ENCODE results near the gene MCAT. TPM values are rescaled to one million over a fixed set of nuclear protein-coding genes. Genes with fewer than 3 reads are reported as not detected.

MCAT gene
- polyA plus RNA-seq, 1 of the 3 experiments (the other 2 are of a cell fraction) = 12.0 TPM

DNA sequence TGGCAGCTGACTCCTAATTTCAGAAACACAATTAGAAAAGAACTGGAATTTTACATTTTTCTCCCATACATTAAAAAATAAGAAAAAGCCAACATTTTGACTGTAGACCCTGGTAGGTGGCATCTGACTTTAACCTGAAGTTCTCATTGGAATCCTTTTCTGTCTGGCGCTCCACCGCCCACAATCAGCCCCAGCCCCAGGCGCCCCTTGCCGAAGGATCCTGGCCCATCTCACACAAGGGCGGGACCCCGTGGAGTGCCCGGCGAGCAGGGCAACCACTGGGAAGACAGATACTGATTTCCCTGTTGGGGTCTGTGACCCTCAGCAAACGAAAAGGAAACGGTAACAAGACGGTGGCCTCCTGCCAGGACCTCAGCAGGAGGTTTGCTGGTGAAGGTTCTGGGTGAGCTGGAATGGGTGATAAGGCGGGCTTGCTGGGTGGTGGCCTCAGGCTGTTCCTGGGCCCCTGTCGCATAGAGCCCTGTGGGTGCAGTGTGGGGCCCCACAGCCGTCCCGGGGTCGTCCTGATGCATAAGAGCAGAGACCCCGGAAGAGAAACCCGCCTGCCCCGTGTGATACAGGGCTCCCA, 23.9 kb upstream of the MCAT start (continued):
- TF ChIP-seq RFX5 (IDR thresholded peaks at IDR 0.05; ENCODE audit: low read length) = no peak
- no peak for TF ChIP-seq RCOR1 (IDR thresholded peaks at IDR 0.05; ENCODE audit: low read length)

DNA sequence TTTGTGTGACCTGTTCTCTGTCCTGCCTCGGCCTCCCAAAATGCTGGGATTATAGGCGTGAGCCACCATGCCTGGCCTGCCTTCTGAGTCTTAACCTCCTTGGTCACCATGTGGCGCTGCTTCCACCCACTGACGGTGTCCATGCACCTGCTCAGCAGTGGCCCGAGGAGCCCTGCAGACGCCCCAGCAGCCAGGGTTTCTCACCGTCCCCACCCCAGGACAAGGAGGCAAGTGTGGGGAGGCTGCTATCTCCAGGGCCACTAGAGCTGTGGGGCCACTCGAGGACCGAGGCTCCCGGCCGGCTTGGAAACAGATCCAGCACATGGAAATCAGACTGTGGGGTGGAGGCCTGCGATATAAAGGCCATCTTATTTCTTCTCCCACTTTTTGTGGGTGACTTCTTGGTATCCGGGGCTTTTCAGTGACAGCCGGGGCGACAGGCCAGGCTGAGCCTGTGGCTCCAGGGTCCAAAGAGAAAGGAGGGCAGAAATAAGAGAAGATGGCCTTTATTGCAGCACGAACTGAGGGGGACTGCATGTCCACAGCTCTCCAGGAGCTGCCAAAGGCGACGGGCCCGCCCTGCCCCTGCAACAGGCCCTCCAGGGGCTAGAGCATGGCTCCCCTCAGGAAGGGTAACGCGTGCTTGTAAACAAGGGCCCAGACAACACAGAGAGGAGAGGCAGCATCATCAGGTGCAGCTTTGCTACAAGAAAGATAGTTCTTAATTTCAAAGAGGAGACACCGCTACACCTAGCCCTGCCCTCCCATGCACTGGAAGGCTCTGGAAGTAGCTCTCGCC, 23.1 kb upstream of the MCAT start:
- no peak overlapping the region for H3K9ac ChIP-seq
- H3K9me3 ChIP-seq = no peaks in the 10 kb centered on the region
- no peak overlapping the region for H3K4me3 ChIP-seq (ENCODE audit: low read depth in 2 of 2, low read length in 1 of 2)
- no peaks in the 10 kb centered on the region for H4K20me1 ChIP-seq (ENCODE audit: insufficient read depth)
- ChIA-PET CTCF (no interaction called here), POLR2A (interaction anchor here (1.7 kb wide), 1 partner anchor 14 kb away, joined by 3 read pairs; no protein-coding TSS in a partner anchor)
- no peak overlapping the region for H3K27ac ChIP-seq (ENCODE audit: low read depth in 2 of 2, low read length in 1 of 2)
- no peaks in the 10 kb centered on the region; a peak in 1 of 4 replicates for H3K4me1 ChIP-seq (ENCODE audit: control insufficient read depth in 1 of 2, insufficient read depth in 2 of 2, low read depth in 1 of 2, low read length in 1 of 2)
- no peaks in the 10 kb centered on the region for H3K79me2 ChIP-seq (ENCODE audit: insufficient read depth)
- TF ChIP-seq NFIC (IDR thresholded peaks at IDR 0.05; ENCODE audit: borderline replicate concordance) (no peak), YY1 (IDR thresholded peaks at IDR 0.05; ENCODE audit: low read depth) (no peak), RFX5 (IDR thresholded peaks at IDR 0.05; ENCODE audit: low read length) (no peak), GATA2 (CRISPR knock-in tag; IDR thresholded peaks at IDR 0.05) (no peak), NRF1 (IDR thresholded peaks at IDR 0.05; ENCODE audit: low read depth, low read length) (no peak), GABPA (IDR thresholded peaks at IDR 0.05; ENCODE audit: low read depth) (no peak), ELF1 (IDR thresholded peaks at IDR 0.05) (no peak), TAF1 (IDR thresholded peaks at IDR 0.05; ENCODE audit: borderline replicate concordance, low read depth, low read length) (no peak)
- TF ChIP-seq, protein P1, sequence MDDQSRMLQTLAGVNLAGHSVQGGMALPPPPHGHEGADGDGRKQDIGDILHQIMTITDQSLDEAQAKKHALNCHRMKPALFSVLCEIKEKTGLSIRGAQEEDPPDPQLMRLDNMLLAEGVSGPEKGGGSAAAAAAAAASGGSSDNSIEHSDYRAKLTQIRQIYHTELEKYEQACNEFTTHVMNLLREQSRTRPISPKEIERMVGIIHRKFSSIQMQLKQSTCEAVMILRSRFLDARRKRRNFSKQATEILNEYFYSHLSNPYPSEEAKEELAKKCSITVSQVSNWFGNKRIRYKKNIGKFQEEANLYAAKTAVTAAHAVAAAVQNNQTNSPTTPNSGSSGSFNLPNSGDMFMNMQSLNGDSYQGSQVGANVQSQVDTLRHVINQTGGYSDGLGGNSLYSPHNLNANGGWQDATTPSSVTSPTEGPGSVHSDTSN (IDR thresholded peaks at IDR 0.05) = no peak
- TF ChIP-seq, protein P2, sequence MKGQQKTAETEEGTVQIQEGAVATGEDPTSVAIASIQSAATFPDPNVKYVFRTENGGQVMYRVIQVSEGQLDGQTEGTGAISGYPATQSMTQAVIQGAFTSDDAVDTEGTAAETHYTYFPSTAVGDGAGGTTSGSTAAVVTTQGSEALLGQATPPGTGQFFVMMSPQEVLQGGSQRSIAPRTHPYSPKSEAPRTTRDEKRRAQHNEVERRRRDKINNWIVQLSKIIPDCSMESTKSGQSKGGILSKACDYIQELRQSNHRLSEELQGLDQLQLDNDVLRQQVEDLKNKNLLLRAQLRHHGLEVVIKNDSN (IDR thresholded peaks at IDR 0.05; ENCODE audit: borderline replicate concordance, low read depth) = no peak
- TF ChIP-seq, protein P3, sequence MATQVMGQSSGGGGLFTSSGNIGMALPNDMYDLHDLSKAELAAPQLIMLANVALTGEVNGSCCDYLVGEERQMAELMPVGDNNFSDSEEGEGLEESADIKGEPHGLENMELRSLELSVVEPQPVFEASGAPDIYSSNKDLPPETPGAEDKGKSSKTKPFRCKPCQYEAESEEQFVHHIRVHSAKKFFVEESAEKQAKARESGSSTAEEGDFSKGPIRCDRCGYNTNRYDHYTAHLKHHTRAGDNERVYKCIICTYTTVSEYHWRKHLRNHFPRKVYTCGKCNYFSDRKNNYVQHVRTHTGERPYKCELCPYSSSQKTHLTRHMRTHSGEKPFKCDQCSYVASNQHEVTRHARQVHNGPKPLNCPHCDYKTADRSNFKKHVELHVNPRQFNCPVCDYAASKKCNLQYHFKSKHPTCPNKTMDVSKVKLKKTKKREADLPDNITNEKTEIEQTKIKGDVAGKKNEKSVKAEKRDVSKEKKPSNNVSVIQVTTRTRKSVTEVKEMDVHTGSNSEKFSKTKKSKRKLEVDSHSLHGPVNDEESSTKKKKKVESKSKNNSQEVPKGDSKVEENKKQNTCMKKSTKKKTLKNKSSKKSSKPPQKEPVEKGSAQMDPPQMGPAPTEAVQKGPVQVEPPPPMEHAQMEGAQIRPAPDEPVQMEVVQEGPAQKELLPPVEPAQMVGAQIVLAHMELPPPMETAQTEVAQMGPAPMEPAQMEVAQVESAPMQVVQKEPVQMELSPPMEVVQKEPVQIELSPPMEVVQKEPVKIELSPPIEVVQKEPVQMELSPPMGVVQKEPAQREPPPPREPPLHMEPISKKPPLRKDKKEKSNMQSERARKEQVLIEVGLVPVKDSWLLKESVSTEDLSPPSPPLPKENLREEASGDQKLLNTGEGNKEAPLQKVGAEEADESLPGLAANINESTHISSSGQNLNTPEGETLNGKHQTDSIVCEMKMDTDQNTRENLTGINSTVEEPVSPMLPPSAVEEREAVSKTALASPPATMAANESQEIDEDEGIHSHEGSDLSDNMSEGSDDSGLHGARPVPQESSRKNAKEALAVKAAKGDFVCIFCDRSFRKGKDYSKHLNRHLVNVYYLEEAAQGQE (IDR thresholded peaks at IDR 0.05; ENCODE audit: low read depth, low read length) = no peak
- TF ChIP-seq, protein P4, sequence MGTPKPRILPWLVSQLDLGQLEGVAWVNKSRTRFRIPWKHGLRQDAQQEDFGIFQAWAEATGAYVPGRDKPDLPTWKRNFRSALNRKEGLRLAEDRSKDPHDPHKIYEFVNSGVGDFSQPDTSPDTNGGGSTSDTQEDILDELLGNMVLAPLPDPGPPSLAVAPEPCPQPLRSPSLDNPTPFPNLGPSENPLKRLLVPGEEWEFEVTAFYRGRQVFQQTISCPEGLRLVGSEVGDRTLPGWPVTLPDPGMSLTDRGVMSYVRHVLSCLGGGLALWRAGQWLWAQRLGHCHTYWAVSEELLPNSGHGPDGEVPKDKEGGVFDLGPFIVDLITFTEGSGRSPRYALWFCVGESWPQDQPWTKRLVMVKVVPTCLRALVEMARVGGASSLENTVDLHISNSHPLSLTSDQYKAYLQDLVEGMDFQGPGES (IDR thresholded peaks at IDR 0.05; ENCODE audit: low read depth, low read length) = no peak
- TF ChIP-seq, protein P5, sequence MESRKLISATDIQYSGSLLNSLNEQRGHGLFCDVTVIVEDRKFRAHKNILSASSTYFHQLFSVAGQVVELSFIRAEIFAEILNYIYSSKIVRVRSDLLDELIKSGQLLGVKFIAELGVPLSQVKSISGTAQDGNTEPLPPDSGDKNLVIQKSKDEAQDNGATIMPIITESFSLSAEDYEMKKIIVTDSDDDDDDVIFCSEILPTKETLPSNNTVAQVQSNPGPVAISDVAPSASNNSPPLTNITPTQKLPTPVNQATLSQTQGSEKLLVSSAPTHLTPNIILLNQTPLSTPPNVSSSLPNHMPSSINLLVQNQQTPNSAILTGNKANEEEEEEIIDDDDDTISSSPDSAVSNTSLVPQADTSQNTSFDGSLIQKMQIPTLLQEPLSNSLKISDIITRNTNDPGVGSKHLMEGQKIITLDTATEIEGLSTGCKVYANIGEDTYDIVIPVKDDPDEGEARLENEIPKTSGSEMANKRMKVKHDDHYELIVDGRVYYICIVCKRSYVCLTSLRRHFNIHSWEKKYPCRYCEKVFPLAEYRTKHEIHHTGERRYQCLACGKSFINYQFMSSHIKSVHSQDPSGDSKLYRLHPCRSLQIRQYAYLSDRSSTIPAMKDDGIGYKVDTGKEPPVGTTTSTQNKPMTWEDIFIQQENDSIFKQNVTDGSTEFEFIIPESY (IDR thresholded peaks at IDR 0.05; ENCODE audit: borderline replicate concordance, low read depth) = no peak
- TF ChIP-seq, protein P6, sequence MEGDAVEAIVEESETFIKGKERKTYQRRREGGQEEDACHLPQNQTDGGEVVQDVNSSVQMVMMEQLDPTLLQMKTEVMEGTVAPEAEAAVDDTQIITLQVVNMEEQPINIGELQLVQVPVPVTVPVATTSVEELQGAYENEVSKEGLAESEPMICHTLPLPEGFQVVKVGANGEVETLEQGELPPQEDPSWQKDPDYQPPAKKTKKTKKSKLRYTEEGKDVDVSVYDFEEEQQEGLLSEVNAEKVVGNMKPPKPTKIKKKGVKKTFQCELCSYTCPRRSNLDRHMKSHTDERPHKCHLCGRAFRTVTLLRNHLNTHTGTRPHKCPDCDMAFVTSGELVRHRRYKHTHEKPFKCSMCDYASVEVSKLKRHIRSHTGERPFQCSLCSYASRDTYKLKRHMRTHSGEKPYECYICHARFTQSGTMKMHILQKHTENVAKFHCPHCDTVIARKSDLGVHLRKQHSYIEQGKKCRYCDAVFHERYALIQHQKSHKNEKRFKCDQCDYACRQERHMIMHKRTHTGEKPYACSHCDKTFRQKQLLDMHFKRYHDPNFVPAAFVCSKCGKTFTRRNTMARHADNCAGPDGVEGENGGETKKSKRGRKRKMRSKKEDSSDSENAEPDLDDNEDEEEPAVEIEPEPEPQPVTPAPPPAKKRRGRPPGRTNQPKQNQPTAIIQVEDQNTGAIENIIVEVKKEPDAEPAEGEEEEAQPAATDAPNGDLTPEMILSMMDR (IDR thresholded peaks at IDR 0.05) = no peak
- no peaks in the 10 kb centered on the region for H3K9me2 ChIP-seq
- DNase-seq = no peak
- no peaks in the 10 kb centered on the region for H3F3A ChIP-seq (replicated peaks; ENCODE audit: insufficient read depth)
- 78% methylated on average over 11 of the region's 23 CpGs for WGBS (ENCODE audit: low lambda C conversion rate)
- no peak overlapping the region for H3K4me2 ChIP-seq
- H3K36me3 ChIP-seq (replicated peaks in 1 of 2; ENCODE audit: control insufficient read depth in 1 of 2, insufficient read depth in 2 of 2, low read length in 1 of 2) = no peaks in the 10 kb centered on the region
- H3K27me3 ChIP-seq (ENCODE audit: insufficient read depth) = no peaks in the 10 kb centered on the region
- H2AFZ ChIP-seq (ENCODE audit: low read depth) = no peak overlapping the region

Measured in SK-N-SH (cell line).